GM21717 (cell line): ENCODE measurements around the gene SLC34A1.
A peak's percentile ranks its signal among the peaks of the same experiment; 100 is the strongest.
"Not testable (repeated sequence)": the region's sequence is repeated elsewhere in the genome, so short reads cannot be mapped to it uniquely, and the experiment has no call there.

Experiments used
- ATAC-seq: cut with Tn5 transposase; IDR thresholded peaks from one replicate; pipeline ENCODE4 v1.9.1; 2021; ENCODE audit warnings: mild to moderate bottlenecking, moderate library complexity; ENCODE audit not compliant: unreplicated experiment

The SLC34A1 gene

GRCh38 chr5:177405312-177405711 lies 21.1 kb downstream of the SLC34A1 start:
- no peak for ATAC-seq

GRCh38 chr5:177405805-177406204 lies 21.6 kb downstream of the SLC34A1 start:
- no peak for ATAC-seq

GRCh38 chr5:177409043-177409801 lies 25.0 kb downstream of the SLC34A1 start, which contains the start of gene F12:
TSS of gene F12 (minus strand) at chr5:177409564. CDS start at chr5:177409527, 37 bp downstream.
- ATAC-seq, result no peak

DNA sequence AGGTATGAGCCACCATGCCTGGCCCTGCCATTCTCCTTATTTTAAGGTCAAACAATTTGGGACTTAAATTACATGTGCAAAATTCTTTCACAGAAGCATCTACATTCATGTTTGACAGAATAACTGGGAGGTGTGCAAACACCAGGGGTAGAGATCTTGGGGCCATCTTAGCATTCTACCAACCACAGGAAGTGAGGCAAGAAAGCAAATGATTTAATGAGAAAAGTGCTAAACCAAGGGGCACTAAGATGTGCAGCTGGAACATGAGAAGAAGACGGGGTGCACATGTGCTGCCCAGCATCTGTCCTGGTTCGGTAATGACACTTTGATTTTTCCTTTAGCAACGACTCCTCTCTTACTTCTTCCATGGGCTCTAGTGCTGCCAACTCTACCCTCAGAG lies 26.3 kb downstream of the SLC34A1 start:
- no peak for ATAC-seq

DNA sequence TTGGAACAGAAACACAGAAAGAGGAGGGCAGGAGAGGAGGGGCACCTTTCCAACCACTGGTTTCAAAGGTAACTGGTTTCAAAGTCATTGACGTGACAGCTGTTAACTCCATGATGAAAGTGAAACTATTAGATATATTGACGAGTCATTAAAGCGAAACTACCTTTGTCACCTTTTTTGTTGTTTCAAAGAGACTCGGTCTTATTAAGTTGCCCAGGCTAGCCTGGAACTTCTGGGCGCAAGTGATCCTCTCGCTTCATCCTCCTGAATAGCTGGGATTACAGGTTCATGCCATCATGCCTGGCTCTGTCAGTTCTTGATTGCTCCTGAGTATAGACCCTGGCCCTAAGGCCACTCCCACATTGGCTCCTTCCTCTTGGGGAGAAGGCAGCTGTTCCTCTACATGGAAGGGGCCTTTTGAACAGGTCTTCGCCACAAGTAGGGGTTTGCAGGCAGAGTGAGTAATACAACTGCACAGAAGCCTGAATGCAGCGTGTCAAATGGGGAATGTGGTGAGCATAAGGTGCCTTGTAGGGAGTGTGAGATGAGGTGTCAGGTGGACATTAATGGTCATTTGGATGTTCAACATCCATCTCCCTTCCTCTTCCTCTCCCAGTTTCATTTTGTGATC lies 28.5 kb downstream of the SLC34A1 start:
- ATAC-seq, result peak; percentile 67

DNA sequence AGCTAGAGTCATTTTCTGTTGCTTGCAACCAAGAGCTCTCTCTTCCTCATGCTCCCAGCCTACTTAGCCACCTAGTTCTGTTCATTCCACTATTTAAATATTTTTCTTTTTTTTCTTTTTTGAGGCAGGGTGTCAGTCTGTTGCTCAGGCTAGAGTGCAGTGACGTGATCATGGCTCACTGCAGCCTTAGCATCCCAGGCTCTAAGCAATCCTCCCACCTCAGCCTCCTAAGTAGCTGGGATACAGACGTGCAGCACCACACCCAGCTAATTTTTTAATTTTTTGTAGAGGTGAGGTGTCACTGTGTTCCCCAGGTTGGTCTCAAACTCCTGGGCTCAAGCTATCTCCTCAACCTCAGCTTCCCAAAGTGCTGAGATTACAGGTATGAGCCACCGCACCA lies 30.2 kb downstream of the SLC34A1 start:
- no peak for ATAC-seq

DNA sequence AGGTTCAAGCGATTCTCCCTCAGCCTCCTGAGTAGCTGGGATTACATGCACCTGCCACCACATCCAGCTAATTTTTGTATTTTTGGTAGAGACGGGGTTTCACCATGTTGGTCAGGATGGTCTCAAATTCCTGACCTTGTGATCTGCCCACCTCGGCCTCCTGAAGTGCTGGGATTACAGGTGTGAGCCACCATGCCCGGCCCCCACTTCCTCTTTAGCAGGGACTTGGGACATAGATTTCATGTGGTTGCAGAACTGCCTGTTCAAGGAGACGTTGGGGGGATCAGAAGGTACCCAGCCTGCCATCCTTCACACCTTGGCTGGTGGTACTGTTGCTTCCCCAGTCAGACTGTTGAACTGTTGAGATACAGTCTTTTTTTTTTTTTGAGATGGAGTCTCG lies 32.8 kb downstream of the SLC34A1 start:
- not testable (repeated sequence) for ATAC-seq

DNA sequence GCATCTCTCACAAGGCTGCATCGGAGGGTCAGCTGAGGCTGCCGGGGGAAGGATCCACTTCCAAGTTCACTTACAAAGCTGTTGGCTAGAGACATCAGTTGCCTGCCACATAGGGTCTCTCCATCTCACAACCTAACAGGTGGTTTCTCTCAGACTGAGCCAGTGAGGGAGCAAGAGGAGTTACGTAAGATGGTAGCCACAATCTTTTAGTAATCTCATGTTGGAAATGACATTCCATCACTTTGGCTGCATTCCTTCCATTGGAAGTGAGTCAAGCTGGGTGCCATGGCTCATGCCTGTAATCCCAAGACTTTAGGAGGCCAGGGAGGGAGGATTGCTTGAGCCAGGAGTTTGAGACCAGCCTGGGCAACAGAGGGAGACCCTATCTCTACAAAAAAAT lies 34.8 kb downstream of the SLC34A1 start:
- no peak for ATAC-seq

GRCh38 chr5:177420472-177420871 lies 36.2 kb downstream of the SLC34A1 start:
- not testable (repeated sequence) for ATAC-seq

DNA sequence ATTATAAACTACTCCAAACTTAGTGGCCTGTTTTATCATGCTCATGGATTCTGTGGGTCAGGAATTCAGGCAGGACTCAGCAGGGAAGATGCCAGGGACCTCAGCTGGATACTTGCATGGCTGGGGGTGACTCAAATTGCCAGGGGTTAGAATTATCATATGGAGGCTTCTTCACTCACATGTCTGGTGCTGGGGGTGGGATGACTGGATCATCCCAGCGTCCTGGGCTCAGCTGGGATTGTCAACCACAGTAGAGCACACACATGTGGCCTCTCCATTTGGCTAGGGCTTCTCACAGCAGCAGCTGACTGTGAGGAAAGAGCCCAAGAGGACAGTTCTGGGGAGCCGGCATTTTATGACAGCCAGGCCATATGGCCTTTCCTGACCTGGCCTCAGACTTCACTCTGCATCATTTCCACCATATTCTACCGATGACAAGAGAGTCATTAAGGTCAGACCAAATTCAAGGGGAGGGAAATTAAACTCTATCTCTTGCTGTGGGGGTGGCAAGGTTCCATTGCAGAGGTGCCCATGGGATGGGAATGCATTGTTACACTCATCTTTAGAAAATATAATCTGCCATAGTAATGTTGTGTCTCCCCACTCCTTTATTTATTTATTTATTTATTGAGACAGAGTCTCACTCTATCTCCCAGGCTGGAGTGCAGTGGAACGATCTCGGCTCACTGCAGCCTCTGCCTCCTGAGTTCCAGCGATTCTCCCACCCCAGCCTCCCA lies 37.0 kb downstream of the SLC34A1 start:
- no peak for ATAC-seq

GRCh38 chr5:177423671-177424070 lies 39.4 kb downstream of the SLC34A1 start:
- ATAC-seq, result no peak

DNA sequence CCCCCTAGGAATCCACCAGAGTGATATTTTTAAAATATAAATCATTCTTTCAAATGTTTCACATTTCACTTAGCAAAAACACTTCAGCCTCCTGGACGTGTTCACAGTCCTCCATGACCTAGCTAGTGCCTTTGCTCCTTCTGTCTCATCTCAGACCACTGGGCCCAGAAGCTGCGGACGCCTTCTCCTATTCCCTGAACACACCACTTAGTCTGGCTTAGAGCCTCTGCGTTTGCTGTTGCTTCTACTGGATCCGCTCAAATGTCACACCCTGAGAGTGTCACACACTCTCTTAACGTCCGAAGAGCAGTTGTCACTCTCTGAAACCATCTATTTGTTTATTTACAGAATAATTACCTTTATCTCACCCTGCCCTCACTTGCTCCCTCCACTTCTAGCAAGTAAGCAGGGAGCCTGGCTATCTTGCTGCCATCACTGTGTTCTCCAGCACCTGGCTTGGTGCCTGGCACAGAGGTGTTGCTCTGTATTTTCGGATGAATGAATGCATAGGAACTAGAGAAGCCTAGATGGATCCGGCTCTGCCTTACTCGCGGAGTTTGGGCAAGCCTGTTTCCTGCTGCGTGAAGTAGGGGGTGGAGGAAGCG lies 41.1 kb downstream of the SLC34A1 start:
- no peak for ATAC-seq

GRCh38 chr5:177425801-177426565 lies 41.7 kb downstream of the SLC34A1 start:
- ATAC-seq, result peak; percentile 76

DNA sequence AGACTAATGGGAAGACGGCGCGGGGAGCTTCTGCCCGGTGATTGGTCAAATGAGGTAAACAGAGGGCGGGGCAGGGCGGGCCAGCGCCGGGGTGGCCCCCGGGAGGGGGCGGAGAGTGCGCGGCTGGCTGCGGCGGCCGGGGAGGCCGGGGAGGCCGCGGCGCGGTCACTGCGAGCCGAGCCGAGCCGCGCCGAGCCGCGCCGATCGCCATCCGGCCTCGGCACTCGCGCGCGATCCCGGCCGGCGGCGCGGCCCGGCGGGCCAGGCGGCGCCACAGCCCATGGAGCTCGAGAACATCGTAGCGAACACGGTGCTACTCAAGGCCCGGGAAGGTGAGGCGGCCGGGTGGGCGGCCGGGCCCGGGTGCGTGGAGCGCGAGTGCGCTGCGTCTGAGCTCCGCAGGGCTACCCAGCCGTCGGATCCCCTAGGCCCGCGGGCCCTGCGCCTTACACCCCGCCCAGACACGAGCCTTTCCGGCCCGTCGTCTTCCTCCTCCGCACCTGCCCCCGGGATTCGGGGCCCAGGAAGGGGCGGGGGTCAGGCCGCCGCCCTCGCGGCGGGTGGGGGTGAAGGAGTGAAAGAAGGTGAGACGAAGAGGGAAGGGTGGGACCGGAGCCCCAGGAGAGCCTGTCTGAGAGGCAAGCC lies 42.5 kb downstream of the SLC34A1 start, which contains the start of gene GRK6:
Gene GRK6 (plus strand): TSS at position 111 of the 645 bp plus-strand sequence. CDS start 170 bp downstream, at position 281.
- ATAC-seq, result peak; percentile 2

- ATAC-seq, result no peak
These were observed 43.1 kb downstream of the SLC34A1 start for GRCh38 chr5:177427211-177427822.

DNA sequence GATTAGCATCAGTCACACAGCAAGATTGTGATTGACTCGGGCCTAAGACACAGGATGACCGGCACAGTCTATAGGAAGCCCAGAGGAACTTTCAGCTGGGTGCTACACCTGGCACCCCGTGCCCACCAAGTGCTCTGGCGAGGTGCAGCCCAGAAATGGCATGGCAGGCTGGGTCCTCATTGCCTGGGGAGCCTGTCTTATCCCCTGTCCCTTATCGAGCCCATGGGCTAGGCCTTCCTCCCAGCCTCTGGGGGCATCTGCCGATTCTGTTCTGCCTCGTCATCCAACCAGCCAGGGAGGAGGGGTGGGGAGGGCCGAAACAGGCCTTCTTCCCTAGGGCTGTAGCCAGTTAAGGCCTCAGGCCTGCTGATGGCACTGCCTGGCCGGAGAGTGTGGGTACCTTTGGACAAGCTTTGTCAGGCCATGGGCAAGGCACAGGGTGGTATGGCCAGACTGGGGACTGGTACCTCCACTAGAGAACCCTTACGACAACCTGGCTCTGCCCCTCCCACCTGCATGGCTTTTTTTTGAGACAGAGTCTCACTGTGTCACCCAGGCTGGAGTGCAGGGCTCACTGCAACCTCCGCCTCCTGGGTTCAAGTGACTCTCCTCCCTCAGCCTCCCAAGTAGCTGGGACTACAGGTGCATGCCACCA lies 43.8 kb downstream of the SLC34A1 start:
- ATAC-seq, result no peak

- no peak for ATAC-seq
These were observed 44.5 kb downstream of the SLC34A1 start for GRCh38 chr5:177428574-177429217.

DNA sequence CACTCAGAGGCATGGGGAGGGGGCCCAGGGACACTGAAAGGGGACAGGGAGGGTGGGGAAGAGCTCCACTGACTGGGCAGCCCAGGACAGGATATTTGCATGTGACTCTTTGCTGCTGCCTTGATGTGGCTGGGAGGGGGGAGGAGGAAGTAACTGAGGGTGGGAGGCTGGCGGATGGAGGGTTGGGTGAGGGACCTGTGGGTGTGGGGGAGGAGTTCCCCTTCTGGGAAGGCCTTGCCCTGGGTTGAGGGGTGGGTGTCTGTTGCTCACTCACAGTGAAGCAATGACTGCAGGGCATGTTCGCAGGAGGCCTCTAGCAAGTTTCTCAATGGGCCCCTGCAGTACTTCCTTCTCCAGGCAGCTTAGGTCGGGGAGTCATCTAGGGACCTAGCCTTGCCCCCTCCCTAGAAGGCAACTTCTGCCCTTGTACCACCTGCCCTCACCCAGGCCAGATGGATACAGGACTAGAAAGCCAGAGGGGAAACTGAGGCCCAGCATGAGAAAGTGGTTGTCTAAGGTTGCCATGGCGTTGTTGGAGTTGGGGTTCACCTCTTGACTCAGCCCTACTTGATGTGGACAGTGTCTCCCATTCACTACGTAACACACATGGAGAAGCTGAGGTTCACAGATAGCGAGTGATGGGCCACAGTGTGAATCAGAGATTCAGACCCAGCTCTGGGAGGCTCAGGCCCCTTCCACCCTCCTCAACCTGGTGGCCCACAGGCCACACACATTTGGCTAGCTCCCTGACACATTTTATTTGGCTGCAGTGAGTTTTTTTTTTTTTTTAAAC lies 45.2 kb downstream of the SLC34A1 start:
- ATAC-seq, result no peak
